SK-N-DZ (cell line): ENCODE data around the gene COA3.
"Not testable (repeated sequence)": the region's sequence is repeated elsewhere in the genome, so short reads cannot be mapped to it uniquely, and the experiment has no call there.

Source experiments
- DNase-seq: peaks from one replicate; pipeline ENCODE4 v3.0.0-alpha.2; 2015; ENCODE audit warnings: low spot score

The COA3 gene

DNA sequence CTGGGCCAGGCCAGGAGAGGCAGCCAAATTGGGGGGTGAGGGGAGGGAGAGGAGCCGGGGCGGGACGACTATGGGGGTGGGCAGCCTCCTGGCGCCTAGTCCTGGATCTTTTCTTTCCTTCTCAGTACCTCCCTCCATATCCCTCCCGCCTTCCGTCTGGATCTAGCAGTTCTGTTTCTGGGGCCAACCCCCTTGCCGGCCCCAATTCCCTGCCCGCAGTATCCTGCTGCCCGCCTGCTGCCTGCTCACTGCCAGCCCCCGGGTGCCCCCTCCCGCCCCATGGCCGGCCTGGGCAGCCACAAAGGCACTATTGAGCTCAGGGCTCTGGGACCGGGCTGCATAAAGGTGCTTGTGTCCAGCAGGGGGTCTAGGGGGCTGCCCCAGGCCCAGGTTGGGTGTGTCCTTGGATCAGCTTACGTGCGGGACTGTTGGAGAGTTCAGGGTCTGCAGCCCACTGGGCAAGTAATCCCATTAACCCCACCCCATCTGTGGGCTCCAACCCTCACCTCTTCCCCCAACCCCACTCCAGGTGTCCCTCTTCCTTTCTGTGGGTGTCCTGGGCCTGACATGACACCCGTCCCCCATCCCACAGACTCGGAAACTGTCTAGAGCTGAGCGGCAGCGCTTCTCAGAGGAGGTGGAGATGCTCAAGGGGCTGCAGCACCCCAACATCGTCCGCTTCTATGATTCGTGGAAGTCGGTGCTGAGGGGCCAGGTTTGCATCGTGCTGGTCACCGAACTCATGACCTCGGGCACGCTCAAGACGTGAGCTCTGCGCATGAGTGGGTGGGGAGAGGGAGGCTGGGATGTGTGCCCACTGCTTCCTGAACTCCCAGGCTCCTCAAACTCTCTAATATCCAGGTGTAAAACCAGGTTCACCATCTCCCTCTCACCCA, 16.1 kb downstream of the COA3 start:
- no peak for DNase-seq

DNA sequence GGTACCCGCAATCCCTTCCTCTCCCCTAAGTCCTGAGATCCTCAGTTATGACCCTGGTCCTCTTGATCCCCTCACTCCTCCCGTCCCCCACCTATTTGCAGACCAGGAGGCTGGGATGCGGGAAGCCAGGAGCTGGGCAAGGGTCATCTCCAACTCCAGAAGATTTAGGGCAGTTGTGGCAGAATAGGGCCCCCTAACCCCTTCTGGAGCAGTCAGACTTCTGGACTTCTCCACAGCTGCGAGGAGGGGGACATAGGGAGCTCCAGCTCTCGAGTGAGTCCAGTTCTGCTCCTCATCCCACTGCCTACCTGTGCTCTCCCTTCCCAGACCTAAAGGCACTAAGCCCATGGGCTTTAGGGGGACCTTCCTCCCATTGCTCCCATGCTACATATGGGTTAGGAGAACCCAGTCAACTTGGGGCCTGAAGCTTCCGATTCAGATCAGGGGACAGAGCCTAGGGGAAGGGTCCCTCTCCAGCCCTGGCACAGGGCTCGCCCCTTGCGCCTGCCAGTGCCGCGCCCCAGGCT, 16.8 kb downstream of the COA3 start:
- no peak for DNase-seq

DNA sequence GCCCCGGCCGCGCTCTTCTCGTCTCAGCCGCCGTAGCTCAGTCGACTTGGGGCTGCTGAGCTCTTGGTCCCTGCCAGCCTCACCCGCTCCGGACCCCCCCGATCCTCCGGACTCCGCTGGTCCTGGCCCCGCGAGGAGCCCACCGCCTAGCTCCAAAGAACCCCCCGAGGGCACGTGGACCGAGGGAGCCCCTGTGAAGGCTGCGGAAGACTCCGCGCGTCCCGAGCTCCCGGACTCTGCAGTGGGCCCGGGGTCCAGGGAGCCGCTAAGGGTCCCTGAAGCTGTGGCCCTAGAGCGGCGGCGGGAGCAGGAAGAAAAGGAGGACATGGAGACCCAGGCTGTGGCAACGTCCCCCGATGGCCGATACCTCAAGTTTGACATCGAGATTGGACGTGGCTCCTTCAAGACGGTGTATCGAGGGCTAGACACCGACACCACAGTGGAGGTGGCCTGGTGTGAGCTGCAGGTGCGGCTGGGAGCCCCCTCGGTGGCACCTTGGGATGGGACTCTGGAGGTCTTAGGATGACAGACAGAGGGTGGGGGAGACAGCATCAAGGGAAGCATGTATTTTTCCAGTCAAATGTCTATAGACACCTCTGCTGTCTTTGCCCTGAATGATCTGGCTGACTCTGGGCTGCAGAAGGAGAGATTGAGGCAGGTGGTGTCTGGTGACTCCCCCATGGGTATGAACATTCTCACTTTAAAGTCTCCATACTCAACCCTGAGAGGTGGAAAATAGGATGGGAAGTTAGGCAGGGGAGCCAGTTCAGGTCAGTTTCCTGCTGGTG, 17.5 kb downstream of the COA3 start:
- DNase-seq: no peak

DNA sequence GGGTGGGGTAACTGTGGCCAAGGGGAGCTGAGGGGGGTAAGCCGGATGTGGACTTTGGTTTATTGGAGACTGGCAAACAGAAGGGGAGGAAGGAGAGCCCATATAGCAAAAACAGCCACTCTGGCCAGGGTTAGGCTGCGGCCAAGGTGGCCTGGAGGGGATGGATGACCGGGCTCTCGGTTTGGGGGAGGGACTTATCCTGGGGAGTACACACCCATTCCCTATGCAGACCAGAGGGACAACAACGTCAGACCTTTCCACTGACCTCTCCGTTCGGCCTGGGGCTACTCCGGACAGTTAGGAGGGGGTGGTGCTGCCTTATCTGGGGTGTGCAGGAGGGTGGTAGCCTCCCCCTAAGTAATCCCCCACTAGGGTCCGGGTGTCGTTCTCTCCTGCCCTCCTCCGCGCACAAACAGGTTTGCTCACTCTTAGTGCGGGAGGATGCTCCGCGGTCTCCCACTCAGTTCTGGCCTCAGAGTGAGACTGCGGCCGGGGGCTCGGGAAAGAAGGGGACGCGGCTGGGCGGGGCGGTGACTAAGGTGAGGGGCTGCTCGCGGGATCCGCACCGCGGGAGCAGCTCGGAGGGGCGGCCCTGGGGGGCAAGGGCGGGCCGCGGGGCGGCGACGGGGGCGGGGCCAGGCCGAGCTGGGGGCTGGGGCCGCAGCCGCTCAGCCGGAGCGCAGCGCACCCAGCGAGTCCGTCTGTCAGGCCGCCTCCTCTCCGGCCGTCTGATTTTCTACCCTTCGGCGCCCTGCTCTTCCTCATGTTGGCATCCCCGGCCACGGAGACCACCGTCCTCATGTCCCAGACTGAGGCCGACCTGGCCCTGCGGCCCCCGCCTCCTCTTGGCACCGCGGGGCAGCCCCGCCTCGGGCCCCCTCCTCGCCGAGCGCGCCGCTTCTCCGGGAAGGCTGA, 18.3 kb downstream of the COA3 start, which contains the start of gene WNK4:
Gene WNK4 (plus strand): TSS at position 675 of the 915 bp plus-strand sequence. CDS start 89 bp downstream, at position 764.
- no peak for DNase-seq

DNA sequence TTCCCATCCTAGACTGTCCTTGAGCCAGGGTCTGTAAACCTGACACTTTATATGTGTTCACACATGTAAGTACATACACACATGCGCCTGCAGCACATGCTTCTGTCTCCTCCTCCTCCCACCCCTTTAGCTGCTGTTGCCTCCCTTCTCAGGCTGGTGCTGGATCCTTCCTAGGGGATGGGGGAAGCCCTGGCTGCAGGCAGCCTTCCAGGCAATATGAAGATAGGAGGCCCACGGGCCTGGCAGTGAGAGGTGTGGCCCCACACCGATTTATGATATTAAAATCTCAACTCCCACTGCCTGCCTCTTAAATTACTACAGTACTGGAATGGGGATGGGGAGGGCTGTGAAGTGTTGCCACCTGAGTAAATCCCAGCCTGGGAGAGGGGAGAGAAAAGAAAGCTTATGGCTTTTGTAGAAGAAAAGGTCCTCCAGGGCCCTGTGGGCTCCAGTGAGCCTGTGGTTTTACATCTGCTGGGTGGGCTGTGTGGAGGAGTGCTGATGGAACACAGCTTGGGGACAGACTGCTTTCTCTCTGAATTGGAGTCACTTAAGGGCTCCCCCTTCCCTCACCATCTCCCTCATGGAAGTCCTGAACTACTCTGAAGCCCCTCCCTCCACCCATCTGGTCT, 19.1 kb downstream of the COA3 start:
- no peak for DNase-seq

DNA sequence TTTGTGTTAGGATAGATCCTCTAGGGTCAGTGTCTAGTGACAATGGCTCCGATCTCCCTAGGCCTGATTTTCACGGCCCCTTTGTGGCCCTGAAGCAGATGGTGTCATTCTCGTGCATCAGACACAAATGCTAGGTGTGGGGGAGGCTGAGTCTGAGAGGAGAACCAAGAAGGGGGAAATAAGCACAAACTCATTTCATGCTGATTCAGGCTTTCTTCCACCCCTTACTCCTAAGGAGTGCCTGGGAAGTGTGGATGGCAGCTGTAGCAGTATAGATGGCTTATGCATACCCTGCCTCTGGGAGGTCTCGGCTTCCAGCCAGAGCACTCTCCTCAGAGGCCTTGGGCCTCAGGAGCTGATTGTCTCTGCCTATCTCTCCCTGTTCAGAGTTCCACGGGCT, 19.9 kb downstream of the COA3 start:
- no peak for DNase-seq

DNA sequence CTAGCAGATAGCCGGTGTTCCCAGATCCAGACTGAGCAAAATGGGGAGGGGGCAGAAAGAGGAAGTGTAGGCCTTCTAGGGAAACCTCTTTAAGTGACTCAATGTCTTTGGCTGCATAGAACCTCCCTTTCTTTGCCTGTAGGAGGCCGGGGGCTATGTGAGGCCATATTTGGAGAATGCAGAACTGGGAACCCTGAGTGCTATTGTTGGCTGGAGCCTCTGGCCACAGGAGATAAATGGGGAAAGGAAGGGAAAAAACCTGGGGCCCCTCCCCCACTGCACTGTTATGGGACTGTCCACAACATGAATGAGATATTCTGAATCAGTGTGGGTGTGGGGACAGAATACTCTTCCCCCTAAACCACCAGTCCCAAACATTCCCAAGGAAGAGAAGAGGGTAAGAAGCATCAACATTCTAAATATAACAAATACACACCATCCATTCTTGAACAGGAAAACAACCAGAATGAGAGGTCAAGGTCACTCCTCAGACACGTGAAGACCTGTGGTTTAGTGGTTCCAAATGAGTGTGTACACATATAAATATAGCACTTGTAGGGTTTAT, 22.9 kb downstream of the COA3 start:
- no peak for DNase-seq

DNA sequence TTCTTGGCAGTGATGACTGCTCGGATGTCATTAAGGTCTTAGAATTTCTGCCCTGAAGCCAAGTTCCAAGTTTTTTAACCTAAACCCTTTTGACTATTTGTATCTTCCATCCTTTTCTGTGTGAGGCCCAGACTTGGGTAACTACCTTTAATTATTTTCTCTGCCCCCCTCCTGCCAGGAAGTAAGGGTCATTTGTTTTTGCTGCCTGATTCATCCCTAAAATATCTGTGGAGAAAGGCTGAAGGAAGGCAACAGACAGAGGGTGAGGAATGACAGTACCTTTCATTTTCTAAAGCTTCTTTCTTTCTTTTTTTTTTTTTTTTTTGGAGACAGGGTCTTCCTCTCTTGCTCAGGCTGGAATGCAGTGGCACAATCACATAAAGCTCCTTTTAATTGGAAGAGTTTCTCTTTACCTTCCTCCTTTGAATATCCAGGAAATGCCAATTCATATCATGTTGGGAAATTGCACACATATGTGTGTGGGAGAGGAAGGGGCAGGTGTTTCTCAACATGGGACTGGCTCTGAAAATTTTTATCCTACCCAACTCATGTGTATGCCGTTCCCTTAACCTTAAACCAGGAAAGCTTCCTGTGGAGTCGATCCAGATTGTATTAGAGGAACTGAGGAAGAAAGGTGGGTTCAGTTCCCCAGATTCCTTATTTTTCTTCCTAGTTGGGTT, 24.3 kb downstream of the COA3 start:
- no peak for DNase-seq

DNA sequence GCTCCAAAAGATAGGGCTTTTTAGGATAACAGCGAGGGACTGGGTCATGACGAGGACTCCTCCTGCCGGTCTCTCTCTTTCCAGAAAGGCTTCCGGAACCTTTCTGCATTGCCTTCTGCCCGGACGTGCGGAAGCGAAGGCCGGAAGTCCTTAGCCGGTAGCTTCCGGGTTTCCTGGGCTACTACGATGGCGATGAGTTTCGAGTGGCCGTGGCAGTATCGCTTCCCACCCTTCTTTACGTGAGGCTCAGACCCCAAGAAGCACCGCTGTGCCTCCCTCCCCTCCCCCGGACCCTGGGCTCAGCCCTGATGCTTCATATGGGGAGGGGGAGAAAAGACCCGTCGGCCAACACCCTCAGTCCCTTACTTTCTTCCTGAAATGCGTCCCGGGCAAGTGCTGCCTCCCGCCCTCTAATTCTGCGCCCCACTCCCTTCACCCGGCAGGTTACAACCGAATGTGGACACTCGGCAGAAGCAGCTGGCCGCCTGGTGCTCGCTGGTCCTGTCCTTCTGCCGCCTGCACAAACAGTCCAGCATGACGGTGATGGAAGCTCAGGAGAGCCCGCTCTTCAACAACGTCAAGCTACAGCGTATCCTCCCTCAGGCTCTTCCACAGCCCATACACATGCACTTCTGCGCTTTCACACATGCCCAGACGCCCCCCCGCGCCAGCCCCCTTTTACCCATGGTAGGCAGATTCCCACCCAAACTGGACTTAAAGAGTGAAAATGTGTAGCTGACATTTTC, 25.0 kb downstream of the COA3 start, which contains the start of gene VPS25:
Gene VPS25 (plus strand): TSS at position 160 of the 746 bp plus-strand sequence. CDS start 27 bp downstream, at position 187.
- peak; percentile 89 for DNase-seq

DNA sequence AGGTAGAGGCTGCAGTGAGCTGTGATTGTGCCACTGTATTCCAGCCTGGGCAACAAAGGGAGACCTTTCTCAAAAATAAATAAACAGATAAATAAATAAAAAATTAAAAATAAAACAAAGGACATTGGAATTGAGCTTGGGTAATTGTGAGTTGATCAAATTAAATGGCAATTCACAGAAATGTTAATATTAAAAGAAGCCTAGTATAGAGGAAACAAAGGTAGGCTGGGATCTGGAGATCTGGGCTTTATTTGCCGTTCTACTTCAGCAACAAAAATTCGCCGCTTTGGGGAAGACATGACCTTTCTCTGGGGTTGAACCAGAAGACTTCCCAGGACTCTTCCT, 25.6 kb downstream of the COA3 start:
- DNase-seq: no peak

DNA sequence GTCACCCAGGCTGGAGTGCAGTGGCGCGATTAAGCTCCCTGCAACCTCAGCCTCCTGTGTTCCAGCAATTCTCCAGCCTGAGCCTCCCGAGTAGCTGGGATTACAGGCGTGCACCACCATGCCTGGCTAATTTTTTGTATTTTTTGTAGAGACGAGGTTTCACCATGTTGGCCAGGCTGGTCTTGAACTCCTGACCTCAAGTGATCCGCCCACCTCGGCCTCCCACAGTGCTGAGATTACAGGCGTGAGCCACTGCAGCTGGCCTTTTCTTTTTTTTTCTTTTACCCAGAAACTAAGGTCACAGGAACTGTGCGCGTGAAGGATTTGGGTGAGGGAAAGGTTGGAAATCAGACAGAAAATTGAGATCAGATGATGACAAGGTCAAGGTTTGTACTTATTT, 28.5 kb downstream of the COA3 start:
- not testable (repeated sequence) for DNase-seq

DNA sequence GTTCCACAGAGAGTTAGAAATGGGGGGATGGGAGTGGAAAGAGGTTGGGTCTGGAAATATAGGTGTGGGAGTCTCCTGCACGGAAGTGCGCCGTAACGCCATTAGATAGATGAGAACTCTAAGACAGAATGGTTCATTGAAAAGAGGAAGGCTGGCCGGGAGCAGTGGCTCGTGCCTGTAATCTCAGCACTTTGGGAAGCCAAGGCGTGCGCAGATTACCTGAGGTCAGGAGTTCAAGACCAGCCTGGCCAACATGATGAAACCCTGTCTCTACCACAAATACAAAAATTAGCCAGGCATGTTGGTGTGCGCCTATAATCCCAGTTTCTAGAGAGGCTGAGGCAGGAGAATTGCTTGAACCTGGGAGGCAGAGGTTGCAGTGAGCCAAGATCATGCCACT, 30.5 kb downstream of the COA3 start:
- not testable (repeated sequence) for DNase-seq

DNA sequence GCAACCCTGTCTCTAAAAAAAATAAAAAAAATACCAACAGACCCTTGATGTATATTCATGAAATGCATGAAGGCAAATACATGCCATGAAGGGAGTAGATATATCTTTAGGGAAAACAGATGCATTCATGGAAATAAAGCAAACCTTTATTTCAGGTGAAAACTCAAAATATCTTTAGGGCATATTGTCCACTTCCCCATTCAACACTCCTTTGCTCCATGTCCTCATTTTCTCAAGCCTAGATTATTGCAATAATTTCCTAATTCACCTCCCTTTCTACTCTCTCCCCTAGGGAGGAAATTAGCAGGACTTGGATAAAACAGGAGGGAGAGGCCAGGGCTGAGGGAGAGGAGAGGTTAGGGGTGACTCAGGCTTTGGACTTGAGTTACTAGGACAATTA, 31.0 kb downstream of the COA3 start:
- no peak for DNase-seq

DNA sequence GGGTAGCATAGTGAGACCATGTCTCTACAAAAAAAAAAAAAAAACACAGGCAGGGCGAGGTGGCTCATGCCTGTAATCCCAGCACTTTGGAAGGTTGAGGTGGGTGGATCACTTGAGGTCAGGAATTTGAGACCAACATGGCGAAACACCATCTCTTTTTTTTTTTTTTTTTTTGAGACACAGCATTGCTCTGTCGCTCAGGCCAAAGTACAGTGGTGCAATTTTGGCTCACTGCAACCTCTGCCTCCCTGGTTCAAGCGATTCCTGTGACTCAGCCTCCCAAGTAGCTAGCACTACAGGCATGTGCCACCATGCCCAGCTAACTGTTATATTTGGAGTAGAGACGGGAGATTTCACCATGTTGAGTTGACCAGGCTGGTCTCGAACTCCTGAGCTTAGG, 32.4 kb downstream of the COA3 start:
- no peak for DNase-seq

DNA sequence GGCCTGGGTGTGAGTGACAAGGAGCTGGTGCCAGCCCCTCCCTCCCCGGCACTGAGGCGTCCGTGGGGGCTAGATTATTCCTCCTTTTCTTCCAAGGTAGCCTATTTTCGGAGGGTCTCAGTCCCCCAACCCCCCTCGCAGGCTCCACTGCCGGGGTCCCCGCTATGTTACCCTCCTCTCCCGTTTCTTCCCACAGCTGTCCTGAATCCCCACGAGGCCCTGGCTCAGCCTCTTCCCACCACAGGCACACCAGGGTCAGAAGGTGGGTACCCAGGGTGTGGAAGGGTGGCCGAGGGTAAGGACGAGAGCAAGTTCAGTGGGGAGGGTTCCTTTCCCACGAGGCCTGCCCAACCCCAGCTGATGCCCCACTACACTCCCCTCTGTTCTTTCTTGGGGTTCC, 36.9 kb downstream of the COA3 start:
- DNase-seq: no peak

DNA sequence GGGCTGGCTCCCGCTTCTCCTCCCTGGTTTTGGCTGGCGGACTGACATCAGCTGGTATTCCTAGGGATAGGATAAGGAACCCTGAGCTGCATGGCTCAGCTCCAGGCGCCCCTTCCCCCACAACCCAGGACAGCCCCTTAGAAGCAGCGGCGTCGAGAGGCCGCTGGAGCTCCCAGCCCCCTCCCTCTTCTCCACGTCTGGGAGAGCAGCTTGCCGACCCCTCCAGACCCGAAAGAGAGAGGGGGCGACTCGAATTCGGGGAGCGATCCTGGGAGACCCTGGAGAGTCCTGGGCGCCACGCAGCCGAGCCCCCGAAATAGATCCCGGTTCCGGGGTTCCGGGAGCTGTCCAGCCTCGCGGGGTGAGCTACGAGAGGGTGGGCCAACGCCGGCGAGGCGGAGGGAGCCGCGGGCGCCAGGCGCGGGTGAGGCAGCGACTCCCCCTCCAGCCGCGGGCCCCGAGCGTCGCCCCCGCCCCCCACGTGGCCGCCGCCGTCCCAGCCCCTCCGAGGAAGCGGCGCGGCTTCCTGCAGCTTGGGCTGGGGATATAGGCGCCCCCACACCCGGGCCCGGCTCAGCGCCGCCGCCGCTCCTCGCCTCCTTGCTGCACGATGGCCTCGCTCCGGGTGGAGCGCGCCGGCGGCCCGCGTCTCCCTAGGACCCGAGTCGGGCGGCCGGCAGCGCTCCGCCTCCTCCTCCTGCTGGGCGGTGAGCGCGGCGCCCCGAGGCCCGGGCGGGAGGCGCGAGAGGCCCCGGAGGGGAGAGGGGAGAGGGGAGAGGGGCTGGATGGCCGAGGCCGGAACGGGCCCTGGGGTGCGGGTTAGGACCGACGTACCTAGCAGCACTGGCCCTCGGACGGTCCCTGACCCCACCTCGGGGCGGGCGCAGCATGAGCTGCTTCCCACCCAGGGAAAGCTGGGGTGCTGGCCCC, 37.6 kb downstream of the COA3 start, which contains the start of gene RAMP2:
Gene RAMP2 (plus strand): TSS at position 576 of the 930 bp plus-strand sequence. CDS start 35 bp downstream, at position 611.
- peak; percentile 56 for DNase-seq

DNA sequence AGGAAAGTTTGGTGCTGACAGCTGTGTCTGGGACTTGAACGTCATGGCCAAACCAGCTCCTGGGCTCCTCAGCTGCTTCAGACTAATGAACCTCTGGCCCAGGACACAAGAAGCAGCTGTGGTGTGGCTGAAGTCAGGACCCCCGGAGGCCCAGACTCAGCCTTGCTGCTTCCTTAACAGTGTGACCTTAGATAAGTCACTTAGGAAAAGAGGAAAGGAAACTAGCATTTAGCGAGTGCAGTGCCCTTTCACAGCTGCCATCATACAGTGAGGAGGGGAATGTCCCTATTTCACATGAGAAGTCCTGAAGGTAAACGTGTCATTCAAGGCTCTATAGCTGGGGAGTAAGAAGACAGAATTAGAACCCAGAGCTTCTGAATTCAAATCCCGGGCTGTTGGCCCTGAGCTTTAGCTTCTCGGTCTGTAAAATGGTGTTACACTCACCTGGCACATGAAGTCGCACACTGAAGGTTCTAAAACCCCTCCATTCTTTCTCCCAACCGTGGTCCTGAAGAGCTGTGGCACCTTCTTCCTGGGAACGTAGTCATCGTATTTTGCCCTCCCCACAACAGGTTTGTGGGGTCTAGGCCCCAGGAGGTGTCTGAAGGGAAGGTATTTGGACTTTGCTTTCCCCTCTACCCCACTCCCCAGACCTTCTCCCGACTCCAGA, 38.4 kb downstream of the COA3 start:
- no peak for DNase-seq
